Progenitor cell of endocrine pancreas (in vitro differentiated cells): ENCODE results near the gene TLX1. TPM values are rescaled to one million over a fixed set of nuclear protein-coding genes. Genes with fewer than 3 reads are reported as not detected.

Experiments used
- DNase-seq: peaks from one replicate; pipeline ENCODE4 v3.0.0; 2021; ENCODE audit warnings: low spot score; ENCODE audit not compliant: unreplicated experiment
- H3K27ac Mint-ChIP-seq: 2 replicates; pipeline ENCODE4 v1.8.0; 2021; ENCODE audit warnings: mild to moderate bottlenecking, moderate library complexity, mixed read lengths
- H3K27me3 Mint-ChIP-seq: 2 replicates; pipeline ENCODE4 v1.8.0; 2021; ENCODE audit warnings: mixed read lengths
- H3K36me3 Mint-ChIP-seq: 2 replicates; pipeline ENCODE4 v1.8.0; 2022; ENCODE audit warnings: mixed read lengths; ENCODE audit not compliant: insufficient read depth
- H3K4me1 Mint-ChIP-seq: 2 replicates; pipeline ENCODE4 v1.8.0; 2021; ENCODE audit warnings: low read depth, mixed read lengths
- H3K4me3 Mint-ChIP-seq: 2 replicates; pipeline ENCODE4 v1.8.0; 2021; ENCODE audit warnings: low read depth, mild to moderate bottlenecking, moderate library complexity, mixed read lengths
- H3K9me3 Mint-ChIP-seq: 2 replicates; pipeline ENCODE4 v1.8.0; 2021; ENCODE audit warnings: low read depth, mixed read lengths
- CTCF ChIP-seq: fragments of 200-600 bp; sonication (generic); IDR thresholded peaks from one replicate; pipeline ENCODE4 v1.5.0; 2021; ENCODE audit warnings: antibody characterized with exemption, mild to moderate bottlenecking; ENCODE audit not compliant: unreplicated experiment
- total RNA-seq: library from RNA; stranded (reverse); gene quantifications from 2 replicates; pipeline ENCODE4 v1.2.1, GENCODE V29; 2021

Gene TLX1
- total RNA-seq, 1 donor from 2014 or later, result not detected

- no peak overlapping the region for H3K4me3 Mint-ChIP-seq
- H3K9me3 Mint-ChIP-seq, result no peaks in the 10 kb centered on the region
- H3K27ac Mint-ChIP-seq, result no peak overlapping the region
- TF ChIP-seq CTCF, result no peak
- no peaks in the 10 kb centered on the region for H3K4me1 Mint-ChIP-seq
- H3K36me3 Mint-ChIP-seq, result no peaks in the 10 kb centered on the region
- DNase-seq, result no peak
- H3K27me3 Mint-ChIP-seq, result peaks cover 96% of the 10 kb centered on the region
These were observed 12.2 kb downstream of the TLX1 start for GRCh38 chr10:101143345-101143630.

- Mint-ChIP-seq H3K36me3 (no peaks in the 10 kb centered on the region), H3K27ac (no peak overlapping the region), H3K4me3 (no peak overlapping the region), H3K4me1 (no peaks in the 10 kb centered on the region), H3K27me3 (peaks cover 95% of the 10 kb centered on the region), H3K9me3 (no peaks in the 10 kb centered on the region)
- no peak for TF ChIP-seq CTCF
- no peak for DNase-seq
These were observed 13.0 kb downstream of the TLX1 start for GRCh38 chr10:101144053-101144452.

DNA sequence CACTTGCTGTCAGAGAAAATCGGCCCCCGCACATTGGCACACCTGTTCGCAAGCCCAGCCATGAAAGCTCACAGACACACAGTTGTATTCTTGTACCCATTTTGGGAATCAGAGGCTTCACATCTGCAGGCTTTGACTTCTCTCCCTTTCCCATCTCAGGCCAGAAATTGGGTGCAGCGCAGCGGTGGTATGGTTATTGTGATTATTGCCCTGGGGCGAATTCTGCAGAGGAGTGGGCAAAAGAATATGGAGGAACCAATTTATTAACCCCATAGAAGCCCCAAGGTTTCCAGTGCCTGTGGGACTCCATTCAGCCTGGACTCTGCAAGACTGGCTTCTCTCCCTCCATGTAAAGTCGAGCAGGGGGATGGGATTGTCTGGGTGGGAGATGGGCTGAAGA is 14.0 kb downstream of the TLX1 start:
- no peak overlapping the region for H3K4me3 Mint-ChIP-seq
- no peaks in the 10 kb centered on the region for H3K4me1 Mint-ChIP-seq
- H3K36me3 Mint-ChIP-seq, result no peaks in the 10 kb centered on the region
- H3K27me3 Mint-ChIP-seq, result peaks cover 96% of the 10 kb centered on the region
- no peak for TF ChIP-seq CTCF
- H3K9me3 Mint-ChIP-seq, result no peaks in the 10 kb centered on the region
- H3K27ac Mint-ChIP-seq, result no peak overlapping the region
- no peak for DNase-seq

DNA sequence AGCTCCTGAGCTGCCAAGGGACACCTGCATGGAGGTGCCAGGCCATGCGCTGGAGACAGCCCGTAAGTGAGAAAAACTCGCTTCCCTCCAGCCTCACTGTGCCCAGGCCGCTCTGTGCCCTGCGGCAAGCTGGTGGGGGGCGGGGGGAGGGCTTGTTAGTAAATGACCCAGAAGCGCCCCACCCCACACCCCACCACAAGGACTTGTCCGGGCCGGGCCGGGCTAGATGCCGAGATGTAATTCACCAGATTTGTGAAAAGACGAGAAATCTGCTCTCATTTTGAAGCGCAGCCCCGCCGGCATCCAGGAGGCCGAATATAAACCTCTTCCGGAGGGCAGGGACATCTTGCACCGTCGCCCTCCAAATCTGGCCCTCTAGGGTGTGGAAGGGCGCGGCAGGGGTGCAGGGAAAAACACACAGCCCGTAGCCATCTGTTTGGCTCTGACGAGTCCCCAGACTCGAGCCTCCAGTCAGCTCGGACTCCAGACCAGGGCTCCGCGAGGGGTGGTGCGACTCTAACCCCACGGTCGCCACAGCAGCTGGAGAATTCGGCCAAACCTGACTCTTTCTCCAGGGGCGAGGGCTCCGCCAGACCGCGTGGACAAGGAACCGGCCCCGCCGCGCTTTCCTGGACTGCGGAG is 14.8 kb downstream of the TLX1 start:
- H3K4me3 Mint-ChIP-seq, result no peak overlapping the region
- H3K36me3 Mint-ChIP-seq, result no peaks in the 10 kb centered on the region
- H3K9me3 Mint-ChIP-seq, result no peaks in the 10 kb centered on the region
- peaks cover 97% of the 10 kb centered on the region for H3K27me3 Mint-ChIP-seq
- no peak for DNase-seq
- H3K27ac Mint-ChIP-seq, result no peak overlapping the region
- TF ChIP-seq CTCF, result no peak
- no peaks in the 10 kb centered on the region for H3K4me1 Mint-ChIP-seq

GRCh38 chr10:101146392-101147251 is 15.5 kb downstream of the TLX1 start:
- no peak for DNase-seq
- Mint-ChIP-seq H3K4me1 (no peaks in the 10 kb centered on the region), H3K27ac (no peak overlapping the region), H3K9me3 (no peaks in the 10 kb centered on the region), H3K27me3 (peaks cover 97% of the 10 kb centered on the region), H3K36me3 (no peaks in the 10 kb centered on the region), H3K4me3 (no peak overlapping the region)
- no peak for TF ChIP-seq CTCF
